Activated CD8-positive, alpha-beta T cell treated with anti-CD3 and anti-CD28 coated beads for 36 hours (primary cell): ENCODE results near the gene YWHAH. TPM values are rescaled to one million over a fixed set of nuclear protein-coding genes. Genes with fewer than 3 reads are reported as not detected.

Experiments
- ATAC-seq: fragments of 200-7000 bp; cut with Tn5 transposase; one replicate; pipeline ENCODE4 v1.10.0; 2021; ENCODE audit warnings: mild to moderate bottlenecking, moderate library complexity
- CTCF ChIA-PET: fragments of 350-600 bp; sonication (Branson Sonifier 250); formaldehyde crosslinking; loops from one replicate; lab custom pipeline; 2021; ENCODE audit warnings: antibody characterized with exemption; lab: Charles Lee
- POLR2A ChIA-PET: fragments of 350-600 bp; sonication (Branson Sonifier 250); formaldehyde crosslinking; loops from one replicate; lab custom pipeline; 2021; ENCODE audit warnings: antibody characterized with exemption; lab: Charles Lee
- DNase-seq: peaks from one replicate; pipeline ENCODE4 v3.0.0-alpha.2; 2020
- H3K27ac Mint-ChIP-seq: one replicate; pipeline ENCODE4 v1.8.0; 2021; ENCODE audit warnings: mild to moderate bottlenecking, mixed read lengths
- H3K27me3 Mint-ChIP-seq: one replicate; pipeline ENCODE4 v1.8.0; 2021; ENCODE audit warnings: mixed read lengths
- H3K36me3 Mint-ChIP-seq: one replicate; pipeline ENCODE4 v1.8.0; 2021; ENCODE audit warnings: low read depth, mixed read lengths
- H3K4me1 Mint-ChIP-seq: one replicate; pipeline ENCODE4 v1.8.0; 2021; ENCODE audit warnings: low read depth, mixed read lengths
- H3K4me3 Mint-ChIP-seq: one replicate; pipeline ENCODE4 v1.8.0; 2021; ENCODE audit warnings: mild to moderate bottlenecking, moderate library complexity, mixed read lengths
- H3K9me3 Mint-ChIP-seq: one replicate; pipeline ENCODE4 v1.8.0; 2021; ENCODE audit warnings: mixed read lengths
- intact Hi-C: fragments of 100-400 bp; cut with micrococcal nuclease; formaldehyde crosslinking; loops from one replicate; pipeline ENCODE4 v1.10.0; 2022
- total RNA-seq, 2 experiments: library from RNA; stranded (reverse); gene quantifications; one replicate each; pipeline ENCODE4 v1.2.3, GENCODE V29; 2021
- TF ChIP-seq, protein P1 (sequence below): fragments of 200-600 bp; IDR thresholded peaks from one replicate; pipeline ENCODE4 v1.8.0; 2022; ENCODE audit warnings: antibody characterized with exemption, mild to moderate bottlenecking

YWHAH gene
- total RNA-seq, 2 experiments from 2014 or later = 123 to 126 TPM

DNA sequence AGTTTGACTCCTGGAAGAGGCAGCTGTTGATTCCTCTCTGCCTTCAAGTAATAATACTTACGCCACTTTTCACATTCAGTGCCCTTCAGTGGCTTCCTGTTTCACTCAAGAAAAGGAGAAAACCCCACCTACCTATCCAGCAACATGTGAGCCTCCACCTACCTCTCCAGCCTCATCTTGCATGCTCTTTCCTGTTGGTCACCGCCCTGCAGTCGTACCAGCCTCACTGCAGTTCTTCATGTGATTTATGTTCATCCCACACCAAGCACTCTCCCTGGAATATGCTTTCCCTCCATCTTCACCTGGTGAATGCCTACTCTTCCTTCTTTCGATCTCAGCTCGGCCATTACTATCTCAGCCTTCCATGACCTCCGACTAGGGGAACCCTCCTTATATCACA, 21.8 kb upstream of the YWHAH start:
- CTCF ChIA-PET = interaction anchor here (1.3 kb wide), 1 partner anchor 48 kb away, joined by 3 read pairs; no protein-coding TSS in a partner anchor
- H3K4me3 Mint-ChIP-seq = no peak overlapping the region
- ATAC-seq = no peak
- H3K36me3 Mint-ChIP-seq = no peaks in the 10 kb centered on the region
- intact Hi-C loops = no loop called here
- peaks cover 10% of the 10 kb centered on the region for H3K27me3 Mint-ChIP-seq
- POLR2A ChIA-PET = interaction anchor here (1.1 to 1.6 kb wide), 2 partner anchors 10 to 28 kb away, joined by 3 read pairs; no protein-coding TSS in a partner anchor
- H3K9me3 Mint-ChIP-seq = no peaks in the 10 kb centered on the region
- no peak for DNase-seq
- H3K27ac Mint-ChIP-seq = no peak overlapping the region
- H3K4me1 Mint-ChIP-seq = peaks cover 7% of the 10 kb centered on the region
- TF ChIP-seq, protein P1, sequence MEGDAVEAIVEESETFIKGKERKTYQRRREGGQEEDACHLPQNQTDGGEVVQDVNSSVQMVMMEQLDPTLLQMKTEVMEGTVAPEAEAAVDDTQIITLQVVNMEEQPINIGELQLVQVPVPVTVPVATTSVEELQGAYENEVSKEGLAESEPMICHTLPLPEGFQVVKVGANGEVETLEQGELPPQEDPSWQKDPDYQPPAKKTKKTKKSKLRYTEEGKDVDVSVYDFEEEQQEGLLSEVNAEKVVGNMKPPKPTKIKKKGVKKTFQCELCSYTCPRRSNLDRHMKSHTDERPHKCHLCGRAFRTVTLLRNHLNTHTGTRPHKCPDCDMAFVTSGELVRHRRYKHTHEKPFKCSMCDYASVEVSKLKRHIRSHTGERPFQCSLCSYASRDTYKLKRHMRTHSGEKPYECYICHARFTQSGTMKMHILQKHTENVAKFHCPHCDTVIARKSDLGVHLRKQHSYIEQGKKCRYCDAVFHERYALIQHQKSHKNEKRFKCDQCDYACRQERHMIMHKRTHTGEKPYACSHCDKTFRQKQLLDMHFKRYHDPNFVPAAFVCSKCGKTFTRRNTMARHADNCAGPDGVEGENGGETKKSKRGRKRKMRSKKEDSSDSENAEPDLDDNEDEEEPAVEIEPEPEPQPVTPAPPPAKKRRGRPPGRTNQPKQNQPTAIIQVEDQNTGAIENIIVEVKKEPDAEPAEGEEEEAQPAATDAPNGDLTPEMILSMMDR = no peak

GRCh38 chr22:31923136-31923535, 21.2 kb upstream of the YWHAH start:
- ChIA-PET CTCF (interaction anchor here (1.3 kb wide), 1 partner anchor 47 kb away, joined by 3 read pairs; no protein-coding TSS in a partner anchor), POLR2A (interaction anchor here (1.6 kb wide), 1 partner anchor 9 kb away, joined by 3 read pairs; no protein-coding TSS in a partner anchor)
- intact Hi-C loops = no loop called here
- Mint-ChIP-seq H3K36me3 (no peaks in the 10 kb centered on the region), H3K4me3 (no peak overlapping the region), H3K4me1 (peaks cover 5% of the 10 kb centered on the region), H3K27ac (no peak overlapping the region), H3K9me3 (no peaks in the 10 kb centered on the region), H3K27me3 (peaks cover 12% of the 10 kb centered on the region)
- ATAC-seq (no peak), DNase-seq (no peak)
- TF ChIP-seq, protein P1 = no peak

GRCh38 chr22:31923747-31924146, 20.6 kb upstream of the YWHAH start:
- Mint-ChIP-seq H3K9me3 (no peaks in the 10 kb centered on the region), H3K27ac (no peak overlapping the region), H3K27me3 (peaks cover 12% of the 10 kb centered on the region), H3K36me3 (no peaks in the 10 kb centered on the region), H3K4me3 (no peak overlapping the region), H3K4me1 (peaks cover 5% of the 10 kb centered on the region)
- POLR2A ChIA-PET = no interaction called here
- DNase-seq (no peak), ATAC-seq (no peak)
- TF ChIP-seq, protein P1 = no peak
- intact Hi-C loops = no loop called here
- CTCF ChIA-PET = interaction anchor here (1.3 kb wide), 1 partner anchor 47 kb away, joined by 3 read pairs; no protein-coding TSS in a partner anchor

- peaks cover 5% of the 10 kb centered on the region for H3K4me1 Mint-ChIP-seq
- DNase-seq (no peak), ATAC-seq (no peak)
- intact Hi-C loops = no loop called here
- ChIA-PET POLR2A (no interaction called here), CTCF (no interaction called here)
- no peaks in the 10 kb centered on the region for H3K9me3 Mint-ChIP-seq
- TF ChIP-seq, protein P1 = no peak
- H3K36me3 Mint-ChIP-seq = no peaks in the 10 kb centered on the region
- H3K27ac Mint-ChIP-seq = no peak overlapping the region
- peaks cover 14% of the 10 kb centered on the region for H3K27me3 Mint-ChIP-seq
- H3K4me3 Mint-ChIP-seq = no peak overlapping the region
Measured at GRCh38 chr22:31925056-31925455, 19.3 kb upstream of the YWHAH start.

- Mint-ChIP-seq H3K4me3 (no peak overlapping the region), H3K27ac (no peak overlapping the region), H3K4me1 (peaks cover 5% of the 10 kb centered on the region), H3K9me3 (no peaks in the 10 kb centered on the region), H3K36me3 (no peaks in the 10 kb centered on the region), H3K27me3 (peaks cover 14% of the 10 kb centered on the region)
- ChIA-PET POLR2A (no interaction called here), CTCF (no interaction called here)
- DNase-seq (no peak), ATAC-seq (no peak)
- TF ChIP-seq, protein P1 = no peak
- intact Hi-C loops = no loop called here
Measured at GRCh38 chr22:31926024-31926423, 18.3 kb upstream of the YWHAH start.
